HT-29 (cell line): ENCODE results near the gene FANCC. TPM values are rescaled to one million over a fixed set of nuclear protein-coding genes. Genes with fewer than 3 reads are reported as not detected.

Experiments used
- DNase-seq: peaks from one replicate; pipeline ENCODE4 v3.0.0-alpha.2; 2015; ENCODE audit warnings: low spot score
- total RNA-seq: library from RNA; depleted of rRNA; stranded (reverse); fragments of >200 nt; shearing (Covaris generic); gene quantifications from 2 replicates; pipeline ENCODE4 v1.2.3, GENCODE V29; 2014

FANCC gene
- total RNA-seq, 1 experiment from 2014 or later = 10.6 TPM

DNA sequence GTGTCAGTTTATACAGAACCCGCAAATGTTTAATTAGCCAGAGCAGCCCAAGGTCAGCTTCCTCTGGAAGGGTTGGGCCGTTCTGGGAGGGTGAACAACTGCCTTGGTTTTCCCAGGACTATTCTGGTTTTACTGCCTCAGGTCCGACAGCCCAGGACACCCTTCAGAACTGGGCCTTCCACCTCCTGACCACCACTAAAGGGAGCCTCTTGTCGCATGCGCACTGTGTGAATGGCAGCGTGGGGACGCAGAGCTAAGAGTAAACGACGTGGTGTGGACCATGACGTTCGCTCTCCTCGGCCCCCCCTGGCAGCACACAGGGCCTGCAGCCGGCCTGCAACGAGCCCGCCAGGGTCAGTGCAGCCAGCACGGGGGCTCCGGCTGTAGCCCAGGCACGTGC lies 214.9 kb downstream of the FANCC start:
- no peak for DNase-seq

DNA sequence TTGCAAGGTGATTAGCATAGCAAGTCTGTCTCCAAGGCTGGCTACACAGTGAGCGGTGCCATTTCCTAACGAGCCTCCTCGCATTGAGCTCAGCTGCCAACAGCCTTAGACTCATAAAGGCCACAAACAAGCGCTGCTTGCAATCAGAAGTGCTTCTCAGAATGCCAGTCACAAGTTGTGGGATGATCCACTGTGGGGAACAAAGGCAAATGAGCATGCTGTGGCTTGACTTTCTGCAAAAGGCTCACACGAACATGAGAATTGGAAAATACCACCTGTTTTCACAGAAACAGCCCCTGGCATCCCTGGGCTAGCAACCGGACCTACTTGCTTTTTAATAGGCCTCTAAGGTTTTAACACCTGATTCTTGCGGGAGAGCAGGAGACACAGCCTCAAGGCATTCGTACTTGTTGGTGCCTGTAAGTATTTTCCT lies 215.5 kb downstream of the FANCC start:
- no peak for DNase-seq

DNA sequence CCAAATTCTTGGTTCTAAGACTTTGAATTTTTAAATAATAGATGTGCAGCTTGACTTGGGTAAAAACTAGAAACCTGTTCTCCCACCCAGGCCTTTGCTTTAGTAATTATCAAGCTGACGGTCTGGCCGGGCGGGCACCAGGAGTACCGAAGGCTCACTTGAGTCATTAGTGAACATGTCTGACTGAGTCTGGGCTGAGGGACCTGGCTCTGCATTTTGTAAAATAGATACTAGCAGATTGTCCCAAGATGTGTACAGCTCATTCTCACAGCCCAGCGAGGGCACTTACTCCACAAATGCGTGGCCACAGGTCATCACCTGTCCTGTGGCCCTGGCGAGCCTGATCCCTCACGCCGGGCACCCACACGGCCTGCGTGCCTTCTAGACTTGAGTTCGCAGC lies 216.2 kb downstream of the FANCC start:
- no peak for DNase-seq

DNA sequence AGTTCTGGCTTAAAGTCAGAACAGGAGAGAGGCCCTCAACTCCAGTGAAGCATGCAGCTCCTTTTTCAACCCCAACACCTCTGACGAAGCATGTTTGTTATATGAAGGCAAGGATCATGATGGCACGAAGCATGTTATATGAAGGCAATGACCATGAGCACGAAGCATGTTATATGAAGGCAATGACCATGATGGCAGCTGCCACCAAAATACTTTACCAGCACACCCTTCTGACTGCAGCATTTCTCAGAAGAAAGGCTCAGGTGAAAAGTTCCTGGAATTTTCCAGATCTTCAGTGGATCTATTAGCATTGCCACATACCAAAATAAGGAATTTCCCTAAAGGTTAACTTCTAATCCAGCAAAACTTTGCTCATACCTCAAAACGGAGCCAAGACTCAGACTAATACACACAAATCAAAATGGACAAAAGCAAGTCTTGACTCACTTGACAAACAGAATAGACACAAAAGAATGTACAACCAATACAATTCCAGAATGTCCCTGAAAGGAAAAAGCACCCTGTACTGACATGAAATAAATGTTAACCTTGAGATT lies 217.4 kb downstream of the FANCC start:
- DNase-seq = no peak

DNA sequence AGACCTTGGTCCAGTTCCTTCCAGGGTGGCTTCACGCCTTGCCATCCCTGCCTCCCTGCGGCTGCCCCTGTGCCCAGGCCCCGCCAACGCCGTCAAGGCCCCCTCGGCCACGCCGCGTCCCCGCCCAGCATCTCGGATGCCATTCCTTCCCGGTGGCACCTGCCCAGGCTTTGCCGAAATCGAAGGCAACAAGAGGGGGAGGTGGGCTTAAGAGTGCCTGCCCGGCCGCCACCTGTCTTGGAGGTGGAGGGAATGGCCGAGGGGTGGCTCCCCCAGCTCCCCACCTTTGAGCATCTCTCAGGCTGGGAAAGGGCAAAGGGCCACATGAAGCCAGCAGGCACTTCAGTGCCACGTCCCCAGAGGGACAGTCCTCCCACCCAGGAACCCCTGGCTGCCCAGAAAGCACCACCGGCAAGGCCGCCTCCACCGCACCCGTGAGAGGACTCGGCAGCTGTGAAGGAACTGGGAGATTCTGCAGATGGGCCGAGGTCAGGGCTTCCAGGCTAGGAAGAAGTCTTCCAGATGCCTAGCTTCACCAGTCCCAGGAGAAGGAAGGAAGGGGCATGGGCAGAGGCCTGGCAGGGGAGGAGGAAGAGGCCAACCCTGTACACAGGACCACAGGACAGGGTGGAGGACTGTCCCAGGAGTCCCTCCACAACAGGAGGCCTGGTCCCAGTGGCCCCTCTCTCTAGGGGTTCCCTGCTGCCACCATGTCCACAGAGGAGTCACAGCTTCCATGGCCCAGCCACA lies 218.0 kb downstream of the FANCC start:
- no peak for DNase-seq

DNA sequence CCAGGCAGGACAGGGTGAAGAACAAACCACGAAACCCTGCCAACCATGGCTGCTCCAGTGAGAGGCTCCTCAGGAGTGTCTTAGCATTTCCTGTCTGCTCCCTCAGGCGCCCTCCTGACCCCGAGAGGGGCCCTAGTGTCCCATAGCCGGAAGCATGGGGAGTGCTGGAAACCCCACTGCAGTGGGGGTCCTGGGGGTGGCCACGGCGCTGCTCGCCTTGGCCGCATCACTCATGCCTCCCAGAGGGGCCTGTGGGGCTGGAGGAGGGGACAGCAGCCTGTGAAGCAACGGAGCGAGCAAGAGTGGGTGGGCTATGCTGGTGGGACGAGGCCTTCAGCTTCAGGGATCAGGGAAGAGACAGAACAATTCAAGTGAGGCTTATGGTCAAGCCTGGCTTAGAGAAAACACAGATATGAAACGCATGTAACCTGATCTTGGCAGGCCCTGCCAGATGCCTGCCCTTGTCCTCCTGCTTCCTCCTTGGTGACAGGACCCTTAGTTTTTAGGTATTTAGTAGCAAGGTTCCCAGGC lies 219.1 kb downstream of the FANCC start:
- DNase-seq = no peak

DNA sequence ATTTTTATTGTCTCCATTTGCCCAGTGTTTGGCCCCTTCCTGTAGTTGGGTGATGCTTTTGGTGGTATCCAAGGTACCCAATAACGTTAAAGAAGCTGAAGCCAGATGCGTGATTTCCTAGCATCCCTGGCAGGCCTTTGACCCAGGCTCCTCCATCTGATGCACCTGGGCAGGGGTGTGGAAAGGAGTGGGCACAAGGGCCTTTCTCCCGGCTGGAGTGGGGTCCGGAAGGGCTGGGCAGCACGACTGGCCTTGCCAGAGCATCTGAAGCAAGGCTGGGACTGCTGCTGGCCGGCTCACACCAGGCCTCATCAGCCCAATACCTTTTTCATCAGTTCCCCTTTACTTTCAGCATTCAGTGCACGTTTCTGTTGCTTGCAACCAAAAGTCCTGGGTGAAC lies 220.2 kb downstream of the FANCC start:
- no peak for DNase-seq

DNA sequence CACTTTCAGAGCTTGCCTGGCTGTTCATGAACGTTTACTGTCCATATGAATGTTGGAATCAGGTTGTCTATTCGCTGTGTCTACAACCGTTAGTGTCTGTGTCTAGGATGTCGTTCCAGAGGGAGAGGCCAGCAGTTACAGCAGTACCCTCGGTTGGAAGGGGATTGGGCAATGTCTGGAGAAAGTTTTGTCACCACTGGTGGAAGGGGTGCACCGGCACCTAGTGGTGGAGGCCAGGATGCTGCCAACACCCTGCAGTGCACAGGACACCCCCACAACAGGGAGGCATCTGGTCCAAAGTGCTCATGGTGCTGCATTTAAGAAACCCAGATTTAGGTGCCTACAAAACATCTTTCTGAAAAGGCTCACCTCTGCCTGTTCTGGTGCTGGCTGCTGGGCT lies 220.7 kb downstream of the FANCC start:
- peak; percentile 26 for DNase-seq

DNA sequence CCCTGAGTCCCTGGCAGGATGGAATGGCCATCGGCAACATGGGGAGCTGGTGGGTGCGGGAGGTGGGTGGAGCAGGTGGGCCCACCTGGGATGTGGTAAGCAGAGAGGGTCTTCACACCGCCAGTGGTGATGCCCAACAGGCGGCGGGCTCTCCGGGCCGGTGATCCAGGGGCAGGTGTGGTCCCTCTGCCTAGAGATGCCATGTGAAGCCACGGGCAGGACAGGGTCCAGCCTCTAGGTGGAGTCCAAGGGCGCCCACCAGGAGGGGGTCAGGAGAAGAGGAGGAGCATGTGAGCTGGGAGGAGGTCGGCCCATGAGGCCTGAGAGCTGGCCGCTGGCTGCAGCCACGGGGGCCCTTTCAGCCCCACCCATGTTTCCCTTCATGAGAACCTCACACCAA lies 221.1 kb downstream of the FANCC start:
- no peak for DNase-seq

DNA sequence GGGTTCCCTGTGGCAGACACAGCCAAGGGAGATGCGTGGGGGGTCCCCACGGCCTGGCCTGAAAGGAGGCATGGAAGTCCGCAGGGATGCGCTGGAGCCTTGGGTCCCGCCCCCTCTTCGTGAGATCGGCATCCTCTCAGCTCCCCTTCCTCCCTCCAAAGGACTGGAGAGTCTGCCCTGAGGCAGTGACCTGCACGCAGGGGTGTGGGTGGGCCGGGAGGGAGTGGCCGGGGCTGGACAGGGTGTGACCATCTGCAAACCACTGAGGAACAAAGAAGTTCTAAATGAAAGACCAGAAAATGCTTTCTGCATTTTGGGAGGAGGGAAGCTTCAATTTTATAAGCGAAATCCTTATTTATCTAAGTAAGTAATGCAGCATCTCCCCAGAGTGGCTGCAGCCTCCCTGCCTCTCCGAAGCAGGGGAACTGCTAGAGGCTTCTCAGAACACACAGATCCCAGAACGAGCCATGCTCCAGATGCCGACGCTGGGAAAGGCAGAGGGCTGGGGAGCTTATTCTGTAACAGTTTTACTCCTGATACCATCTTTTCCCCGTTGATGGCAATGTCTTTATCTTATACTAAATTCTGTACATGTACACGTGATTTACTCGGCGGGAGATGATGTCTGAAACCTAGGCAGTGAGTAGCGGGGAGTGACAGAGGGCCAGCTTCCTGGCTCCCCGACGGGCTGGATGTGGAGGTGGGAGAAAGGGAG lies 221.7 kb downstream of the FANCC start:
- no peak for DNase-seq

DNA sequence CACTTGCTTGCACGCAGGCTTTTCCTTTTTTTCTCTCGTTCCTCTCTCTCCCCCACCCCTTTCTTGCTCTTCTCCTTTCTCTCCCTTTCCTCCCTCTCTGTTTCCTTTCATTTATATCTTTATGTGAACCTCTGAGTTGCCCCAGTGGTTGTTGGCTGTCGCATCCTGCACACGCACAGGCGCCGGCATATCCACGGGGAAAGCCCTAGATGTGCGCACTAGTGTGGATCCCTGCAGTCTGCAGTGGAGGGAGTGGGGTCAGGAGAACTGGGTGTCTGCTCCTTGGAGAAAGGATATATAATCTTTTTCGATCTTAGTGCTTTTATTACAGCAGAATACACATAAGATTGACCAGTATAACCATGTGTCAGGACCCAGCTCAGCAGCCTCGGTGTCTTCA lies 223.5 kb downstream of the FANCC start:
- no peak for DNase-seq

DNA sequence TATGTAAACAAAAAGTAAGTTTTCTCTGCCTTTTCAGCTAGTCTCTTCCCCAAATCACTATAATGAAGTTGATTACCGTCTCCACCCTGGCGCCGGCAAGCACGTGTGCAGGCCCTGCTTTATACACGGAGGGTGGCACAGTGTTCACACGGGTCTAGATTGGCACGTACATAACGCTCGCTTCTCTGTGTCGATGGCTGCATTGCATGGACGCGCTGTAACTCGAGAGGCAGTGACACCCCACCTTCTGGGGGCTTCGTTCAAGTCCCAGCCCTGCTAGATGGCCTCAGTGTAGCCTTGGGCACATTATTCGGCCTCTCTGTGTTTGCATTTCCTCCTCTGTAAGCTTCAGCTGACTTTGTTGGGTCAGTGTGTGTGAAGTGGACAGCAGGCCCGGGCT lies 223.9 kb downstream of the FANCC start:
- DNase-seq = no peak

DNA sequence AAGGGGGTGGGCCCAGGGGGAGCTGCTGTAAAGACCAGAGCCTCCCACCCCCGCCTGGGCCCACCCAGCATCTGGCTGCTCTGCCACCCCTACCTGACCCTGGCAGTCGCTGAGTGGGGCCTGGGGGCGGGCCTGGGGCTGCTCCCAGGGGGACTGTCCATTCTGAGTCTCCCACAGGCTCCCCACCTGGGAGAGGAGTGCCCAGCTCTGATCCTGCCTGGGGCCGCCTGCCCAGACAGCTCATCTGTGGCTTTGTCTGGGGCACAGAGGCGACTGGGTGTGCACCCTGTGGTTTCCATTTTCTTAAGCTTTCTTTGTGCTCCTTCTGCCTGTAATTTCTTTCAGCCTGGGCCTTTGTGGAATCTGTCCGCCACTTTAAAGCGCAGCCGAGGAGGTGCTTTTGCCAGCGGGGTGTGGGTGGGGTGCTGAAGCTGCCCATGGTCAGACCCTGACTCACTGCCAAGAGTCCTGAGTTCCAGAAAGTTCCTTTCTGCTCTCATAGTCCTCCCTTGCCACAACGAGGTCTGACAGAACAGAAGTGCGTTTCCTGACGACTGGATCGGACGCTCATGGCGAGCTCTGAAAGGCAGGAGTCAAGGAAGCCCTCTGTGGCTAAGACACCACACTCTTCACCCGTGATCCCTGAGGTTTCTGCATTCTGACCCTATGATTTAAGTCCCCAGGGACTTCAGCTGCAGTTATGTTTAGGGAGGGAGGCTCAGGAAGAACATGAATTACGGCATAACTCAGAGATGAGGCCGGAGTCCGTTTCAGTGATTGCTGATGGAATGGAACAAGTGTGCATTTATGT lies 225.0 kb downstream of the FANCC start:
- peak; percentile 25 for DNase-seq

DNA sequence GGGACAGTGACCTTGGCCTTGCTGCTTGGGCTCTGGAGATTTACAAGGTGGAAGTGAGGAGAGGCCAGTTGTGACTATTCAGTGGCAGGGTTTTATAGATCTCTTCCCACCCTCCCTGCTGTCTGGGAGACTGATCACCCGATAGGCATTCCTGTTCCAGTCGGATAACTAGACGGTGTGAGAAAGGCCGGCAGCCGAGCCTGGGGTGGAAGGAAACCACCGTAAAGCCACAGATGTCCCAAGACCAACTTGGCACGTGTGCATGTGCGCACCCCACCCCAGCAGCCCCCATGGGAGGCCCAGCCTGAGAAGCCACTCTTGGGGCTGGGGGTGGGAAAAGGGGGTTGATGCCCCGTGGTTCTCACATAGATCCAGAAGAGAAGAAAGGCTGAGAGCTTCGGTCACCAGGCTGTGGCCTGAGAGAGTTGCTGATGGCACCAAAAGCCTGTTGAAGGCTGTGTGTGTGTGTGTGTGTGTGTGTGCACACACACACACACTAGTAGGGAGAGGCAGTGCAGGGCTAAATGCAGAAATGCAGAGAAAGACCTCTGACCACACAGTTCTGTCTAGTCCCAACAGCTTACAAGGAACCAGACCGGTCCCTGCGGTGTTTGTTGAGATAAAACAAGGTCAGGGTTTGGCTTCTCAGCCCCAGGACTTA lies 225.8 kb downstream of the FANCC start:
- DNase-seq = peak; percentile 44

DNA sequence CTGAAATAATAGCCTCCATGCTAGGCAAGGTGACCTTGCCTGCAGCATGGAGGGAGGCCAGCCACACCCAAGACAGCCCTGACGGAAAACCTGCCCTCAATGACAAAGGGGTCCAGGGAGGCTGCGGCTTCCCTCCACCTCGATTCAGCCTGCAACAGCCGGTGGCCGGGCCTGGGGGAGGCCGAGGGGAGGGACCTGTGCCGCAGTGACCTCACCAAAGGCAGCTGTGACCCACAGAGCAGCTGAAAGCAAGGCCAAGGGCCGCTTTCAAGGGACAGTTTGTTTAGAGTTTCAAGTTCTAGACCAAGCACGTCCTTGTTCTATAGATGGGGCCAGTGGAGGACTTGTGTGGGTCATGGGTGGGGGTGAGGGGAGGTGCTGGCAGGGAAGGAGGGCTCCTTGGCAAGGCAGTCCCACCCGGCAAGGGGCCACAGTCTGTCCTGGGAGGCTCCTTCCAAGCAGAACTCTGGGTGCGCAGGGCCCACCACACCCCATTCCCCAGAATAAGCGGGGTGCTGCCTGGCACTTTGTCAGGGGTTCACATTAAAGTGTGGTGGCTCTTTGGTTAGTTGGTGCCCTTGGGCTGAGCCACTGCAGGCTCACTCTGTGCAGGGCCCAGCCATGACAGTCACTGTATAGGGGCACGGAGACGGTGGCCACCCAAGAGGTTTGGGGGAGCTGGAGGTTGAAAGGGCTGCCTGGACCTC lies 226.5 kb downstream of the FANCC start:
- no peak for DNase-seq

DNA sequence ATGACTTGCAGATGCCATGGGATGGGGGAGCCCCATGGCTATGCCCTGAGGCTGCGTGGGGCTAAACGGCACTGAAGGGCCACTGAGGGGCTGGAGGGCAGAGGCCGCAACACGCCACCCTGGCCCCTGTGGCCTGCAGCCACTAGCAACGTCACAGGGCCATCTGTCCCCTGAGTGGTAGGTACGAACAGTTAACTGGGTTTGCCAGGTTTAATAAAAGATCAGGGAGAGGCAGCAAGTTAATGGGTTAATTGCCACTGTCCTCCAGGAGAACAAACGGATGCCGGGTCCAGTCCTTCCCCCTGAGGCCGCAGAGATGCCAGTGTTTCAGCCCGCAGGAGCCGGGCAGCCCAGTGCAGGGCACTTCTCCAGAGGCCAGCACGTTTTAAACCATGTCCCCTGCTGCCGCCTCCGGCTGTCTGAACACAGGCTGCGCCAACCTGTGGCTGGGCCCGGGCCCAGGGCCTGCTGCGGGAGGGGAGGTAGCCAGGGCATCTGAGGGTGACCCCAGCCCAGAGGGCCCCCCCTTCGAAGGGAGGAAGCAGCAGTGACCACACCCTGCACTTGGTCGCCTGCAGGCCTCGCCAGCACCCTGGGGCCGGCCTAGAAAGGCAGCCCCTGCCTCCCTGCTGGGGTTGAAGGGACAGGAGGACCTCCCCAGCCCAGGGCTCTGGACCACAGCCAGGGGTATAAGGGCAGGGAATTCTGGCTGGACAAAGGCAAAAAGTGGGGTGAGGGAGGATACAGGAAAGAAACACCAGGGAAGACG lies 227.3 kb downstream of the FANCC start:
- no peak for DNase-seq

DNA sequence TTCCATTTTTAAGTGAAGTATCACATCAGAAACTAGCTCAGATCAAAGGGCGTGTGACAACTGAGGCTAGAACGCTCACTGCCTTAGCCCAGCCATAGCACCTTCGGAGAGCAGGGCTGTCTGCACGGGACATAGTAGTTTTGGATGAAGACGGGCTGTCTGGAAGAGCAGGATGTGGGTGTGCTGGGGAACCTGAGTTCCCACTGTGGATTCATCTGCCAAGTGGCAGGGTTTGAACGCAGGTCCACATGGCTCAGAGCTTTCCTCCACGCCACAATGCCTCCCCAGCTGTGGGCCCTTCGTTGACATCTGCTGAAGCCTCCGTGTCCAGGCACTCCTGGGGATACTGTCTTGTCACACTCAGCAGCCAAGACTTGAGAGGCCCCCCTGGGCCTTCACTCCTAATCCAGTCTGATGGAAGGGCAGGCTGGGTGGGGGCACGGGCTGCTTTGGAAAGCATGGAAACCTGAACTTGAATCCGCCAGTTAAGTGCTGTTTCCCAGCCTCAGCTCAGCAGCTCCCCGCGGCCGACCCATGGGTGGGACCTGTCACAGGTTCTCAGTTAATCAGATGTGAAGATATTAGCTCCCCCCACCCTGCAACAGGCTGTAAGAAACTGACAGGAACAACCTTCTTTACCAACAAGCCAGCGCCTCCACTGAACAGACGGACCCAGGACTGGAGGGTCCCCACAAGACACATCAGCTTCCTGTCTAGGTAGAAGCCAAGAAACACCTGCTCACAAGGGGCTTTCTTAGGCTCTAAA lies 228.1 kb downstream of the FANCC start:
- DNase-seq = no peak

DNA sequence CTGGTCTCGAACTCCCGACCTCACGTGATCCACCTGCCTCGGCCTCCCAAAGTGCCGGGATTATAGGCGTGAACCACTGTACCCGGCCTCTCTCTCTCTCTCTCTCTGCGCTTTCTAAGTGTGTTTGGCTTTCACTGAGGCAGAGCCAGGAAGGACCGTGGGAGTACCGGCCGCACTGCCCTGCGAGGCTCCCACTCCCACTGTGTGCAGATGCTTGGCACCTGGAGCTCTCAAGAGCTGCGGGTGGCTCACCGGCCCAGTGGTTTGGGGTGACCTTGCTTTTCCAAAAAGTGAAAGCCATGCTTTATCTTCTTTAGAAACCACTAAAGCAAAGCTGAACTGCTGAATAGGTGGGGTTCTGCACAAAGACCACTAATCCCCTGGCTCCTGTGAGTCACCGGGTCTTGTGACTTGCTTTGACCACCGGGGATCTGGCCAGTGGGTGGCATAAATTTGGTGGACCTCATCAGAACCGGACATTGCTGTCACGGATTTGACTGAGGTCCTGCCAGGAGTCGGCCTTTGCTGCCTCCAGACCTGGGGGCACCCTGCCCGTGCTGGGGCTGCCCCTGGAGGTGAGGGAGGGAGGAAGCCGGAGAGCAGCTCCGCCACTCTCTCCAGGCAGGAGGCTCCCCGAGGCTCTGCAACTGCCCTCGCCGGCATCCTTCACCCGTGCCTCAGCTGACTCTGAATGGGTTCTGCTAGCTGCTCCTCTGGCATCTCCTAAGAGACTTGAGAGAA lies 228.9 kb downstream of the FANCC start:
- DNase-seq = no peak
